ENCODE data around the gene NFE2L2. TPM values are rescaled to one million over a fixed set of nuclear protein-coding genes. Genes with fewer than 3 reads are reported as not detected.
"Not testable (repeated sequence)": the region's sequence is repeated elsewhere in the genome, so short reads cannot be mapped to it uniquely, and the experiment has no call there.

The NFE2L2 gene
- polyA plus RNA-seq, 1 of the 3 experiments (the other 2 are of a cell fraction) = 40.9 TPM

DNA sequence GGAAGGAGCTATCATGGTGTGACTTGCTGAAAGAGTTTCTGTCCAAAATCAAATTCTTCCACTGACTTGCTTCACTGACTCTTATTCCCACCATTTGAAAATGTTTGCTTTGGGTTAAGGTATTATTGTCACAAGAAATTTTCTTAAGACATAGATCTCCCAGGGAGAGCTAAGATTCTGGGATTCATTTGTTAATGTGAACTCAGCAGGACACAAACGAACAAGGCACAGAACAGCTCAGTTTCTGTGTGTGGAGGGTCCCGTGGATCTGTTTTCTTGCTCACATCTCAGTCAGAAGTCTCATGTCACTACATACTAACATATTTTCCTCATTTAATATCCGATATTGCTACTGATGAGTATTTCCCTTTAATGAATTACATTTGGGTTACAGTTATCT is 60.1 kb downstream of the NFE2L2 start:
- CTCF ChIA-PET = interaction anchor here (1.3 to 2.0 kb wide), 2 partner anchors 40 to 59 kb away, joined by 4 to 5 read pairs; no protein-coding TSS in a partner anchor
- no peak overlapping the region for H3K4me2 ChIP-seq

DNA sequence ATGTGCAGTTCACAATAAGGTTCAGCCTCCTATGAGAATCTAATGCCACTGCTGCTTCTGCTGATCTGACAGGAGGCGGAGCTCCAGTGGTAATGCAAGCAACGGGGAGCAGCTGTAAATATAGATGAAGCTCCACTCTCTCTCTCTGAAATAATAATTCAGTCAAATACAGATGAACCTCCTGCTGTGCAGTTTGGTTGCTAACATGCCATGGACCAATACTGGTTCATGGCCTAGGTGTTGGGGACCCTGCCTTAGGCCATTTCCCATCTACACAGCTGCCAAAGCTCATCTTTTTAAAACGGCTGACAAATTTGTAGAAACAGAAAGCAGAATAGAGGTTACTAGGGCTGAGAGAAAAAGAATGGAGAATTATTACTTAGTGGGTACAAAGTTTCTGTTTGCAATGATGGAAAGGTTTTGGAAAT is 62.6 kb downstream of the NFE2L2 start:
- ChIA-PET CTCF (interaction anchor here (1.1 to 2.0 kb wide), 4 partner anchors 38 to 62 kb away, joined by 3 to 15 read pairs (median 4); no protein-coding TSS in a partner anchor), POLR2A (interaction anchor here (0.6 to 2.0 kb wide), 2 partner anchors 10 to 560 kb away, joined by 4 to 9 read pairs; partner anchors contain the start of gene HNRNPA3)
- no peaks in the 10 kb centered on the region for H3K79me2 ChIP-seq (ENCODE audit: insufficient read depth)

More for the DNA sequence above, 60.1 kb downstream of the NFE2L2 start:
- Histone ChIP-seq H3K27me3 (ENCODE audit: insufficient read depth) (no peaks in the 10 kb centered on the region), H3K9ac (no peak overlapping the region), H3K36me3 (replicated peaks in 1 of 2; ENCODE audit: control insufficient read depth in 1 of 2, insufficient read depth in 2 of 2, low read length in 1 of 2) (no peaks in the 10 kb centered on the region), H3F3A (replicated peaks; ENCODE audit: insufficient read depth) (no peaks in the 10 kb centered on the region), H3K27ac (ENCODE audit: low read depth in 2 of 2, low read length in 1 of 2) (no peak overlapping the region), H4K20me1 (ENCODE audit: insufficient read depth) (no peaks in the 10 kb centered on the region), H3K4me1 (ENCODE audit: control insufficient read depth in 1 of 2, insufficient read depth in 2 of 2, low read depth in 1 of 2, low read length in 1 of 2) (peaks cover 0 to 2% of the 10 kb centered on the region in 2 experiments; a peak in 1 of 4 replicates), H2AFZ (ENCODE audit: low read depth) (no peak overlapping the region), H3K9me3 (no peaks in the 10 kb centered on the region), H3K9me2 (no peaks in the 10 kb centered on the region), H3K79me2 (ENCODE audit: insufficient read depth) (0 out of 2 replicates have a peak, but pooled peaks cover under 1% of the 10 kb centered on the region), H3K4me3 (ENCODE audit: low read depth in 2 of 2, low read length in 1 of 2) (no peak overlapping the region)
- POLR2A ChIA-PET = no interaction called here
- WGBS (ENCODE audit: low lambda C conversion rate) = 80% methylated on average over 3 of the region's 3 CpGs
- TF ChIP-seq ELF1 (IDR thresholded peaks at IDR 0.05) (no peak), RCOR1 (IDR thresholded peaks at IDR 0.05; ENCODE audit: low read length) (no peak), TEAD4 (IDR thresholded peaks at IDR 0.05; ENCODE audit: borderline replicate concordance, insufficient read depth) (no peak), GABPA (IDR thresholded peaks at IDR 0.05; ENCODE audit: low read depth) (no peak), EZH2phosphoT487 (IDR thresholded peaks at IDR 0.05; ENCODE audit: borderline replicate concordance, low read depth) (no peak)
- TF ChIP-seq, protein P1, sequence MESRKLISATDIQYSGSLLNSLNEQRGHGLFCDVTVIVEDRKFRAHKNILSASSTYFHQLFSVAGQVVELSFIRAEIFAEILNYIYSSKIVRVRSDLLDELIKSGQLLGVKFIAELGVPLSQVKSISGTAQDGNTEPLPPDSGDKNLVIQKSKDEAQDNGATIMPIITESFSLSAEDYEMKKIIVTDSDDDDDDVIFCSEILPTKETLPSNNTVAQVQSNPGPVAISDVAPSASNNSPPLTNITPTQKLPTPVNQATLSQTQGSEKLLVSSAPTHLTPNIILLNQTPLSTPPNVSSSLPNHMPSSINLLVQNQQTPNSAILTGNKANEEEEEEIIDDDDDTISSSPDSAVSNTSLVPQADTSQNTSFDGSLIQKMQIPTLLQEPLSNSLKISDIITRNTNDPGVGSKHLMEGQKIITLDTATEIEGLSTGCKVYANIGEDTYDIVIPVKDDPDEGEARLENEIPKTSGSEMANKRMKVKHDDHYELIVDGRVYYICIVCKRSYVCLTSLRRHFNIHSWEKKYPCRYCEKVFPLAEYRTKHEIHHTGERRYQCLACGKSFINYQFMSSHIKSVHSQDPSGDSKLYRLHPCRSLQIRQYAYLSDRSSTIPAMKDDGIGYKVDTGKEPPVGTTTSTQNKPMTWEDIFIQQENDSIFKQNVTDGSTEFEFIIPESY (IDR thresholded peaks at IDR 0.05; ENCODE audit: borderline replicate concordance, low read depth) = no peak
- no peak for DNase-seq

DNA sequence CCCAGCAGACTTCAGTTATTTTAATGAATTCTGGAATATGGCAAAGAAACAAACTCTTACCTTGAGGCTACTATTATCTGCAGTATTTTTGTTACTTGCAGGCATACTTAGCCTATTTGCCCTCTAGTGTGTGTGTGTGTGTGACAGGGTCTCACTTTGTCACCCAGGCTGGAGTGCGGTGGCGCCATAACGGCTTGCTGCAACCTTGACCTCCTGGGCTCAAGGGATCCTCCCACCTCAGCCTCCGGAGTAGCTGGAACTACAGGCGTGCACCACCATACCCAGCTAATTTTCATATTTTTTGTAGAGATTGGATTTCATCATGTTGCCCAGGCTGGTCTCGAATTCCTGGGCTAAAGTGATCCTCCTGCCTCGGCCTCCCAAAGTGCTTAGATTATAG is 64.1 kb downstream of the NFE2L2 start:
- H3K9me3 ChIP-seq; POLR2A ChIA-PET; H3K4me2 ChIP-seq; H3K9ac ChIP-seq; H3K4me3 ChIP-seq (ENCODE audit: low read depth in 2 of 2, low read length in 1 of 2); DNase-seq; H3F3A ChIP-seq (replicated peaks; ENCODE audit: insufficient read depth); H4K20me1 ChIP-seq (ENCODE audit: insufficient read depth); H3K36me3 ChIP-seq (replicated peaks in 1 of 2; ENCODE audit: control insufficient read depth in 1 of 2, insufficient read depth in 2 of 2, low read length in 1 of 2); H2AFZ ChIP-seq (ENCODE audit: low read depth); H3K4me1 ChIP-seq (ENCODE audit: control insufficient read depth in 1 of 2, insufficient read depth in 2 of 2, low read depth in 1 of 2, low read length in 1 of 2); H3K9me2 ChIP-seq; H3K27me3 ChIP-seq (ENCODE audit: insufficient read depth); H3K27ac ChIP-seq (ENCODE audit: low read depth in 2 of 2, low read length in 1 of 2); H3K79me2 ChIP-seq (ENCODE audit: insufficient read depth): not testable (repeated sequence)
- 94% methylated on average over 7 of the region's 7 CpGs for WGBS (ENCODE audit: low lambda C conversion rate)
- CTCF ChIA-PET = interaction anchor here (0.6 to 0.7 kb wide), 2 partner anchors 36 to 648 kb away, joined by 3 to 4 read pairs; no protein-coding TSS in a partner anchor

More for the DNA sequence above, 62.6 kb downstream of the NFE2L2 start:
- Histone ChIP-seq H3K4me1 (ENCODE audit: control insufficient read depth in 1 of 2, insufficient read depth in 2 of 2, low read depth in 1 of 2, low read length in 1 of 2) (peaks cover 0 to 2% of the 10 kb centered on the region in 2 experiments; a peak in 1 of 4 replicates), H3K9me2 (no peaks in the 10 kb centered on the region), H3K9ac (no peak overlapping the region), H3K4me2 (no peak overlapping the region), H3K9me3 (no peaks in the 10 kb centered on the region), H3K36me3 (replicated peaks in 1 of 2; ENCODE audit: control insufficient read depth in 1 of 2, insufficient read depth in 2 of 2, low read length in 1 of 2) (no peaks in the 10 kb centered on the region), H3K27me3 (ENCODE audit: insufficient read depth) (no peaks in the 10 kb centered on the region), H3K4me3 (ENCODE audit: low read depth in 2 of 2, low read length in 1 of 2) (no peak overlapping the region), H3K27ac (ENCODE audit: low read depth in 2 of 2, low read length in 1 of 2) (no peak overlapping the region), H2AFZ (ENCODE audit: low read depth) (no peak overlapping the region), H3F3A (replicated peaks; ENCODE audit: insufficient read depth) (no peaks in the 10 kb centered on the region), H4K20me1 (ENCODE audit: insufficient read depth) (no peaks in the 10 kb centered on the region)
- DNase-seq = no peak
- WGBS (ENCODE audit: low lambda C conversion rate) = 66% methylated on average over 3 of the region's 3 CpGs
- TF ChIP-seq, protein P2, sequence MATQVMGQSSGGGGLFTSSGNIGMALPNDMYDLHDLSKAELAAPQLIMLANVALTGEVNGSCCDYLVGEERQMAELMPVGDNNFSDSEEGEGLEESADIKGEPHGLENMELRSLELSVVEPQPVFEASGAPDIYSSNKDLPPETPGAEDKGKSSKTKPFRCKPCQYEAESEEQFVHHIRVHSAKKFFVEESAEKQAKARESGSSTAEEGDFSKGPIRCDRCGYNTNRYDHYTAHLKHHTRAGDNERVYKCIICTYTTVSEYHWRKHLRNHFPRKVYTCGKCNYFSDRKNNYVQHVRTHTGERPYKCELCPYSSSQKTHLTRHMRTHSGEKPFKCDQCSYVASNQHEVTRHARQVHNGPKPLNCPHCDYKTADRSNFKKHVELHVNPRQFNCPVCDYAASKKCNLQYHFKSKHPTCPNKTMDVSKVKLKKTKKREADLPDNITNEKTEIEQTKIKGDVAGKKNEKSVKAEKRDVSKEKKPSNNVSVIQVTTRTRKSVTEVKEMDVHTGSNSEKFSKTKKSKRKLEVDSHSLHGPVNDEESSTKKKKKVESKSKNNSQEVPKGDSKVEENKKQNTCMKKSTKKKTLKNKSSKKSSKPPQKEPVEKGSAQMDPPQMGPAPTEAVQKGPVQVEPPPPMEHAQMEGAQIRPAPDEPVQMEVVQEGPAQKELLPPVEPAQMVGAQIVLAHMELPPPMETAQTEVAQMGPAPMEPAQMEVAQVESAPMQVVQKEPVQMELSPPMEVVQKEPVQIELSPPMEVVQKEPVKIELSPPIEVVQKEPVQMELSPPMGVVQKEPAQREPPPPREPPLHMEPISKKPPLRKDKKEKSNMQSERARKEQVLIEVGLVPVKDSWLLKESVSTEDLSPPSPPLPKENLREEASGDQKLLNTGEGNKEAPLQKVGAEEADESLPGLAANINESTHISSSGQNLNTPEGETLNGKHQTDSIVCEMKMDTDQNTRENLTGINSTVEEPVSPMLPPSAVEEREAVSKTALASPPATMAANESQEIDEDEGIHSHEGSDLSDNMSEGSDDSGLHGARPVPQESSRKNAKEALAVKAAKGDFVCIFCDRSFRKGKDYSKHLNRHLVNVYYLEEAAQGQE (IDR thresholded peaks at IDR 0.05; ENCODE audit: low read depth, low read length) = no peak
- no peak for TF ChIP-seq RCOR1 (IDR thresholded peaks at IDR 0.05; ENCODE audit: low read length)
